A549 (cell line): ENCODE measurements around the gene HINT2. TPM values are rescaled to one million over a fixed set of nuclear protein-coding genes. Genes with fewer than 3 reads are reported as not detected.

Source experiments
- ATAC-seq, 2 experiments: fragments of 200-7000 bp in 1 of 2; fragments of >200 bp in 1 of 2; cut with Nextera tagmentation in 1 of 2; cut with Tn5 transposase in 1 of 2; 3 replicates each; pipeline versions ENCODE4 v1.8.0 to v1.9.1; 2018 to 2020; ENCODE audit warnings: mild to moderate bottlenecking in 1 of 2, moderate library complexity in 1 of 2
- CTCF ChIA-PET: fragments of 300-600 bp; sonication (Branson Sonifier 250); formaldehyde crosslinking; extraction: SDS; loops from one replicate; lab custom pipeline; 2021; ENCODE audit warnings: antibody characterized with exemption, inconsistent platforms; lab: Yijun Ruan, JAX
- POLR2A ChIA-PET: fragments of 350-600 bp; formaldehyde crosslinking; extraction: SDS; loops from one replicate; lab custom pipeline; 2021; ENCODE audit warnings: antibody characterized with exemption, inconsistent platforms; lab: Yijun Ruan, JAX
- DNase-seq, 2 experiments: peaks; one replicate each; pipeline versions ENCODE4 v3.0.0 to v3.0.0-alpha.2; 2011 to 2016; ENCODE audit warnings: low read depth in 1 of 2, low spot score in 1 of 2
- FAIRE-seq: peaks from 2 replicates; lab custom pipeline; 2011; peaks lifted over from hg19 to GRCh38; lab: Jason Lieb, UNC
- H3K27ac ChIP-seq, 2 experiments: fragments of >200 bp; sonication (Bioruptor Twin); formaldehyde crosslinking; 3 replicates each; pipeline ENCODE4 v1.5.1; 2016 to 2017
- H3K4me1 ChIP-seq: fragments of >200 bp; sonication (Bioruptor Twin); formaldehyde crosslinking; 3 replicates; pipeline ENCODE4 v1.6.1; 2016
- H3K4me2 ChIP-seq: fragments of >200 bp; sonication (Bioruptor Twin); formaldehyde crosslinking; 3 replicates; pipeline ENCODE4 v1.6.1; 2016
- H3K4me3 ChIP-seq: fragments of >200 bp; sonication (Bioruptor Twin); formaldehyde crosslinking; 3 replicates; pipeline ENCODE4 v1.5.1; 2016
- H3K9me3 ChIP-seq: fragments of >200 bp; sonication (Bioruptor Twin); formaldehyde crosslinking; 3 replicates; pipeline ENCODE4 v1.6.1; 2016
- CBX2 ChIP-seq: fragments of 200-600 bp; sonication (generic); IDR thresholded peaks from 2 replicates; pipeline ENCODE4 v1.6.1; 2016; ENCODE audit warnings: low read depth, mild to moderate bottlenecking, borderline replicate concordance
- CHD2 ChIP-seq: fragments of 150-350 bp; IDR thresholded peaks from 2 replicates; pipeline ENCODE4 v1.6.1; 2014; ENCODE audit warnings: low read length; ENCODE audit not compliant: partially characterized antibody
- EHF ChIP-seq: fragments of 250-450 bp; sonication (Bioruptor Pico); IDR thresholded peaks from 2 replicates; pipeline ENCODE4 v1.5.0; 2020; ENCODE audit warnings: mild to moderate bottlenecking
- ELK1 ChIP-seq: fragments of 150-350 bp; IDR thresholded peaks from 2 replicates; pipeline ENCODE4 v1.6.1; 2014; ENCODE audit warnings: low read depth, mild to moderate bottlenecking, low read length
- ESRRA ChIP-seq: fragments of 150-350 bp; IDR thresholded peaks from 2 replicates; pipeline ENCODE4 v1.6.1; 2014; ENCODE audit warnings: mild to moderate bottlenecking, low read length, borderline replicate concordance
- FOSL2 ChIP-seq, 2 experiments: fragments of 450-650 bp in 1 of 2; fragments of >200 bp in 1 of 2; sonication (Bioruptor Twin) in 1 of 2; formaldehyde crosslinking; IDR thresholded peaks; 2 replicates each; pipeline versions ENCODE4 v1.5.0 to v1.6.1; 2016 to 2020; ENCODE audit warnings: mild to moderate bottlenecking in 1 of 2, moderate library complexity in 1 of 2
- HOXA7 ChIP-seq: fragments of 250-450 bp; sonication (Bioruptor Pico); IDR thresholded peaks from 2 replicates; pipeline ENCODE4 v1.5.0; 2020; ENCODE audit warnings: mild to moderate bottlenecking, moderate library complexity
- KDM1A ChIP-seq: fragments of 200-600 bp; sonication (generic); IDR thresholded peaks from 2 replicates; pipeline ENCODE4 v1.6.1; 2016; ENCODE audit warnings: low read depth, mild to moderate bottlenecking
- KDM5A ChIP-seq: fragments of 200-600 bp; sonication (generic); IDR thresholded peaks from 2 replicates; pipeline ENCODE4 v1.6.1; 2016; ENCODE audit warnings: antibody characterized with exemption, mild to moderate bottlenecking
- MAX ChIP-seq: IDR thresholded peaks from 2 replicates; pipeline ENCODE4 v1.6.1; 2012
- NFE2L2 ChIP-seq: fragments of 150-350 bp; conservative IDR thresholded peaks from 2 replicates; pipeline ENCODE4 v1.6.1; 2014; ENCODE audit warnings: low read length
- NPAS2 ChIP-seq: fragments of 250-450 bp; sonication (Bioruptor Pico); IDR thresholded peaks from 2 replicates; pipeline ENCODE4 v1.8.0; 2022; ENCODE audit warnings: mild to moderate bottlenecking, moderate library complexity, borderline replicate concordance
- NR3C1 ChIP-seq: fragments of >200 bp; sonication (Bioruptor Twin); formaldehyde crosslinking; IDR thresholded peaks from 3 replicates; pipeline ENCODE4 v1.6.1; 2017
- PHF8 ChIP-seq: fragments of 200-600 bp; sonication (generic); IDR thresholded peaks from 2 replicates; pipeline ENCODE4 v1.6.1; 2016; ENCODE audit warnings: low read depth, mild to moderate bottlenecking, antibody characterized with exemption, moderate library complexity, borderline replicate concordance
- POLR2AphosphoS2 ChIP-seq: conservative IDR thresholded peaks from 2 replicates; pipeline ENCODE4 v1.6.1; 2012; ENCODE audit warnings: low read length, improper control_type of control experiment, inconsistent platforms
- RAD21 ChIP-seq, 2 experiments: fragments of >200 bp in 1 of 2; sonication (Bioruptor Twin) in 1 of 2; formaldehyde crosslinking in 1 of 2; IDR thresholded peaks in 1 of 2; conservative IDR thresholded peaks in 1 of 2; 2 replicates in 1 of 2; 3 replicates in 1 of 2; pipeline ENCODE4 v1.6.1; 2012 to 2018; ENCODE audit warnings: inconsistent platforms in 1 of 2
- RARB ChIP-seq: fragments of 250-450 bp; sonication (Bioruptor Pico); IDR thresholded peaks from 2 replicates; pipeline ENCODE4 v1.8.0; 2021; ENCODE audit warnings: mild to moderate bottlenecking, moderate library complexity
- RFX5 ChIP-seq: fragments of 450-650 bp; IDR thresholded peaks from 2 replicates; pipeline ENCODE4 v1.7.1; 2014; ENCODE audit warnings: antibody characterized with exemption, mild to moderate bottlenecking, moderate library complexity
- TFCP2L1 ChIP-seq: fragments of 250-450 bp; sonication (Bioruptor Pico); IDR thresholded peaks from 2 replicates; pipeline ENCODE4 v1.5.0; 2021; ENCODE audit warnings: mild to moderate bottlenecking
- USF2 ChIP-seq: fragments of 450-650 bp; IDR thresholded peaks from 2 replicates; pipeline ENCODE4 v1.6.1; 2014; ENCODE audit warnings: antibody characterized with exemption
- ZFP36 ChIP-seq: fragments of 450-650 bp; IDR thresholded peaks from 2 replicates; pipeline ENCODE4 v1.6.1; 2014; ENCODE audit warnings: borderline replicate concordance; ENCODE audit not compliant: partially characterized antibody
- ZSCAN20 ChIP-seq: fragments of 250-450 bp; sonication (Bioruptor Pico); IDR thresholded peaks from 2 replicates; pipeline ENCODE4 v1.8.0; 2022; ENCODE audit warnings: mild to moderate bottlenecking, moderate library complexity
- WGBS: methylation state at CpG from one replicate; pipeline ENCODE4 v1.1.6; 2017; ENCODE audit errors: missing lambda C conversion rate; 5-methylcytosine and 5-hydroxymethylcytosine counted together
- polyA plus RNA-seq, 4 experiments: library from polyadenylated mRNA; depleted of rRNA in 3 of 4; stranded (reverse); fragments of >200 nt; fragmentation: RNase III in 1 of 4; extraction: RNeasy Plus Mini Kit Qiagen cat#74134 plus additional on column Dnase treatment in 1 of 4; gene quantifications; 2 replicates in 3 of 4; 3 replicates in 1 of 4; pipeline ENCODE4 v1.2.3, GENCODE V29; 2011 to 2017
- TF ChIP-seq, protein P1 (sequence below): fragments of 250-450 bp; sonication (Bioruptor Pico); IDR thresholded peaks from 2 replicates; pipeline ENCODE4 v1.5.0; 2020; ENCODE audit warnings: low read depth, mild to moderate bottlenecking, moderate library complexity
- TF ChIP-seq, protein P2 (sequence below): fragments of 200-600 bp; sonication (generic); IDR thresholded peaks from 2 replicates; pipeline ENCODE4 v1.6.1; 2016; ENCODE audit warnings: antibody characterized with exemption, mild to moderate bottlenecking, moderate library complexity

Gene HINT2
- polyA plus RNA-seq, 2 of the 4 experiments (the other 2 are of a cell fraction): 46.9 to 69.2 TPM

- H3K4me1 ChIP-seq: peaks cover 13% of the 10 kb centered on the region
- TF ChIP-seq, protein P1, sequence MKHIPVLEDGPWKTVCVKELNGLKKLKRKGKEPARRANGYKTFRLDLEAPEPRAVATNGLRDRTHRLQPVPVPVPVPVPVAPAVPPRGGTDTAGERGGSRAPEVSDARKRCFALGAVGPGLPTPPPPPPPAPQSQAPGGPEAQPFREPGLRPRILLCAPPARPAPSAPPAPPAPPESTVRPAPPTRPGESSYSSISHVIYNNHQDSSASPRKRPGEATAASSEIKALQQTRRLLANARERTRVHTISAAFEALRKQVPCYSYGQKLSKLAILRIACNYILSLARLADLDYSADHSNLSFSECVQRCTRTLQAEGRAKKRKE (CRISPR knock-in tag): no peak
- TF ChIP-seq ZSCAN20 (no peak), MAX (no peak), FOSL2 (IDR thresholded peaks at IDR 0.05) (no peak), FOSL2 (CRISPR knock-in tag; IDR thresholded peaks at IDR 0.05) (no peak), ELK1 (no peak), HOXA7 (CRISPR knock-in tag) (no peak), PHF8 (no peak)
- TF ChIP-seq, all 56 proteins: peak for 0
- no peak for FAIRE-seq
- ChIA-PET POLR2A (no interaction called here), CTCF (interaction anchor here (0.8 to 4.3 kb wide), 6 partner anchors 10 to 100 kb away, joined by 3 to 19 read pairs (median 9); no protein-coding TSS in a partner anchor)
- no peak for ATAC-seq
- no peak for DNase-seq
- Histone ChIP-seq H3K4me2 (no peak overlapping the region), H3K9me3 (no peaks in the 10 kb centered on the region), H3K27ac (no peak overlapping the region), H3K4me3 (no peak overlapping the region)
- WGBS: 92% methylated on average over 49 of the region's 53 CpGs
These were observed 31.3 kb upstream of the HINT2 start for GRCh38 chr9:35845824-35846771.

DNA sequence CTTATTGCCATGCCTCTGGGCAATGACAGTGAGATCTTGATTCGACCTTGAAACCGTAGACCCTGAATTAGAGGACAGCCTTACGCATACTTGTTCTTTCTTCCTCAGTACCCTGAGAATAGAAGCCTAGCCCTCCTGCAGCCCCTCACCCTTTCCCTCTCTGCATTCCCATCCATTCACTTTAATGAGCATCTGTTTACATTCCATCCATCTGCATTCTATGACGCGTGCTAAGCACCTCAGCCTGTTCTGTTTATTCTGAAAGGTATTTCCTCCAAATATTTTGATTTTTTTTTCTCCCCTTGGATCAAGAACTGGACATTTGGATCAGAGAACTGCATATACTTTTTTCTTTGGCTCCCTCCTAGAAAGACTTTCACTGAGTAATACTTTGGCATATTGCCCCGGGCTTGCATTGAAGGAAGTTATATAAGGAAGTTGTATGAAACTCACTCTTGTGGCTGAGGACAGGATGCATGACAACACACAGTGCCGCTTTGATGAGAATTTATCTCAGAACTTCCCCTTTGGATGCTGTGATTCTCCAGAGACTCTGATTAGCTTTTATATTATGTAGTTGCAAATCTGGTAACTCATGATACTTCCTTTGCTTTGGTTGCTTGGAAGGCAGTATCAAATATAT lies 29.9 kb upstream of the HINT2 start:
- Histone ChIP-seq H3K4me2 (peak overlapping the region; percentile 31; the same call in 2 of the 3 replicates), H3K9me3 (no peaks in the 10 kb centered on the region), H3K4me1 (peaks cover 13% of the 10 kb centered on the region), H3K27ac (no peak overlapping the region), H3K4me3 (no peak overlapping the region)
- TF ChIP-seq EHF (no peak), MAX (no peak), RFX5 (no peak), USF2 (no peak), CHD2 (no peak), NFE2L2 (no peak), RAD21 (conservative IDR thresholded peaks at IDR 0.05 in 1 of 2, IDR thresholded peaks at IDR 0.05 in 1 of 2) (no peak), RARB (CRISPR knock-in tag) (no peak), TFCP2L1 (no peak), POLR2AphosphoS2 (no peak), CBX2 (no peak), ESRRA (no peak), FOSL2 (IDR thresholded peaks at IDR 0.05) (no peak), FOSL2 (CRISPR knock-in tag; IDR thresholded peaks at IDR 0.05) (no peak), ZFP36 (no peak), KDM1A (no peak), NPAS2 (CRISPR knock-in tag) (no peak), NR3C1 (no peak), KDM5A (no peak)
- TF ChIP-seq, protein P1 (CRISPR knock-in tag): no peak
- TF ChIP-seq, protein P2, sequence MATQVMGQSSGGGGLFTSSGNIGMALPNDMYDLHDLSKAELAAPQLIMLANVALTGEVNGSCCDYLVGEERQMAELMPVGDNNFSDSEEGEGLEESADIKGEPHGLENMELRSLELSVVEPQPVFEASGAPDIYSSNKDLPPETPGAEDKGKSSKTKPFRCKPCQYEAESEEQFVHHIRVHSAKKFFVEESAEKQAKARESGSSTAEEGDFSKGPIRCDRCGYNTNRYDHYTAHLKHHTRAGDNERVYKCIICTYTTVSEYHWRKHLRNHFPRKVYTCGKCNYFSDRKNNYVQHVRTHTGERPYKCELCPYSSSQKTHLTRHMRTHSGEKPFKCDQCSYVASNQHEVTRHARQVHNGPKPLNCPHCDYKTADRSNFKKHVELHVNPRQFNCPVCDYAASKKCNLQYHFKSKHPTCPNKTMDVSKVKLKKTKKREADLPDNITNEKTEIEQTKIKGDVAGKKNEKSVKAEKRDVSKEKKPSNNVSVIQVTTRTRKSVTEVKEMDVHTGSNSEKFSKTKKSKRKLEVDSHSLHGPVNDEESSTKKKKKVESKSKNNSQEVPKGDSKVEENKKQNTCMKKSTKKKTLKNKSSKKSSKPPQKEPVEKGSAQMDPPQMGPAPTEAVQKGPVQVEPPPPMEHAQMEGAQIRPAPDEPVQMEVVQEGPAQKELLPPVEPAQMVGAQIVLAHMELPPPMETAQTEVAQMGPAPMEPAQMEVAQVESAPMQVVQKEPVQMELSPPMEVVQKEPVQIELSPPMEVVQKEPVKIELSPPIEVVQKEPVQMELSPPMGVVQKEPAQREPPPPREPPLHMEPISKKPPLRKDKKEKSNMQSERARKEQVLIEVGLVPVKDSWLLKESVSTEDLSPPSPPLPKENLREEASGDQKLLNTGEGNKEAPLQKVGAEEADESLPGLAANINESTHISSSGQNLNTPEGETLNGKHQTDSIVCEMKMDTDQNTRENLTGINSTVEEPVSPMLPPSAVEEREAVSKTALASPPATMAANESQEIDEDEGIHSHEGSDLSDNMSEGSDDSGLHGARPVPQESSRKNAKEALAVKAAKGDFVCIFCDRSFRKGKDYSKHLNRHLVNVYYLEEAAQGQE: no peak
- FAIRE-seq (no peak), DNase-seq (peak in 1 of 2 experiments; percentile 56), ATAC-seq (peak in 1 of 2 experiments; percentile 55; a peak in 3 of 6 replicates)
- WGBS: 61% methylated on average over 7 of the region's 7 CpGs
- CTCF ChIA-PET: interaction anchor here (0.7 to 4.3 kb wide), 8 partner anchors 11 to 101 kb away, joined by 3 to 19 read pairs (median 4); no protein-coding TSS in a partner anchor
- POLR2A ChIA-PET: no interaction called here
